ENCODE measurements around the gene TOX3. TPM values are rescaled to one million over a fixed set of nuclear protein-coding genes. Genes with fewer than 3 reads are reported as not detected.

Gene TOX3
- total and polyA plus RNA-seq, 2 experiments from 2014 or later: 9.8 to 15.6 TPM

DNA sequence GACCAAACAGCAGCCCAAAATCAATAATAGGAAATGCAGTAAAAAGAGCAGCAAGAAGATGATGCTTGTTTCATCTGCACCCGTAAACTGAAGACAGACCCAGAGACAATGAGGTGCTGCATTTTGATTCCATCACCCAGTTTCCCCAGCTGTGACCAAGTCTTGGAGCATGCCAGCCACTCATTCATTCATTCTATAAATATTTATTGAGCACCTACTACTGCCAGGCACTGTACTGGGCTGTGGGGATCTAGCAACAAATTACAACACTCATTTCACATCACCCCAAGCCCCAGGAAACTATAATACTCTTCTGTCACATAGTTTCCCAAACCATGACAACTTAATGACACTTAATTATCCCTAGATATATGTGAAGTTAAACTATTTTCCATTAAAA is 79.2 kb downstream of the TOX3 start (continued):
- TF ChIP-seq, protein P1, sequence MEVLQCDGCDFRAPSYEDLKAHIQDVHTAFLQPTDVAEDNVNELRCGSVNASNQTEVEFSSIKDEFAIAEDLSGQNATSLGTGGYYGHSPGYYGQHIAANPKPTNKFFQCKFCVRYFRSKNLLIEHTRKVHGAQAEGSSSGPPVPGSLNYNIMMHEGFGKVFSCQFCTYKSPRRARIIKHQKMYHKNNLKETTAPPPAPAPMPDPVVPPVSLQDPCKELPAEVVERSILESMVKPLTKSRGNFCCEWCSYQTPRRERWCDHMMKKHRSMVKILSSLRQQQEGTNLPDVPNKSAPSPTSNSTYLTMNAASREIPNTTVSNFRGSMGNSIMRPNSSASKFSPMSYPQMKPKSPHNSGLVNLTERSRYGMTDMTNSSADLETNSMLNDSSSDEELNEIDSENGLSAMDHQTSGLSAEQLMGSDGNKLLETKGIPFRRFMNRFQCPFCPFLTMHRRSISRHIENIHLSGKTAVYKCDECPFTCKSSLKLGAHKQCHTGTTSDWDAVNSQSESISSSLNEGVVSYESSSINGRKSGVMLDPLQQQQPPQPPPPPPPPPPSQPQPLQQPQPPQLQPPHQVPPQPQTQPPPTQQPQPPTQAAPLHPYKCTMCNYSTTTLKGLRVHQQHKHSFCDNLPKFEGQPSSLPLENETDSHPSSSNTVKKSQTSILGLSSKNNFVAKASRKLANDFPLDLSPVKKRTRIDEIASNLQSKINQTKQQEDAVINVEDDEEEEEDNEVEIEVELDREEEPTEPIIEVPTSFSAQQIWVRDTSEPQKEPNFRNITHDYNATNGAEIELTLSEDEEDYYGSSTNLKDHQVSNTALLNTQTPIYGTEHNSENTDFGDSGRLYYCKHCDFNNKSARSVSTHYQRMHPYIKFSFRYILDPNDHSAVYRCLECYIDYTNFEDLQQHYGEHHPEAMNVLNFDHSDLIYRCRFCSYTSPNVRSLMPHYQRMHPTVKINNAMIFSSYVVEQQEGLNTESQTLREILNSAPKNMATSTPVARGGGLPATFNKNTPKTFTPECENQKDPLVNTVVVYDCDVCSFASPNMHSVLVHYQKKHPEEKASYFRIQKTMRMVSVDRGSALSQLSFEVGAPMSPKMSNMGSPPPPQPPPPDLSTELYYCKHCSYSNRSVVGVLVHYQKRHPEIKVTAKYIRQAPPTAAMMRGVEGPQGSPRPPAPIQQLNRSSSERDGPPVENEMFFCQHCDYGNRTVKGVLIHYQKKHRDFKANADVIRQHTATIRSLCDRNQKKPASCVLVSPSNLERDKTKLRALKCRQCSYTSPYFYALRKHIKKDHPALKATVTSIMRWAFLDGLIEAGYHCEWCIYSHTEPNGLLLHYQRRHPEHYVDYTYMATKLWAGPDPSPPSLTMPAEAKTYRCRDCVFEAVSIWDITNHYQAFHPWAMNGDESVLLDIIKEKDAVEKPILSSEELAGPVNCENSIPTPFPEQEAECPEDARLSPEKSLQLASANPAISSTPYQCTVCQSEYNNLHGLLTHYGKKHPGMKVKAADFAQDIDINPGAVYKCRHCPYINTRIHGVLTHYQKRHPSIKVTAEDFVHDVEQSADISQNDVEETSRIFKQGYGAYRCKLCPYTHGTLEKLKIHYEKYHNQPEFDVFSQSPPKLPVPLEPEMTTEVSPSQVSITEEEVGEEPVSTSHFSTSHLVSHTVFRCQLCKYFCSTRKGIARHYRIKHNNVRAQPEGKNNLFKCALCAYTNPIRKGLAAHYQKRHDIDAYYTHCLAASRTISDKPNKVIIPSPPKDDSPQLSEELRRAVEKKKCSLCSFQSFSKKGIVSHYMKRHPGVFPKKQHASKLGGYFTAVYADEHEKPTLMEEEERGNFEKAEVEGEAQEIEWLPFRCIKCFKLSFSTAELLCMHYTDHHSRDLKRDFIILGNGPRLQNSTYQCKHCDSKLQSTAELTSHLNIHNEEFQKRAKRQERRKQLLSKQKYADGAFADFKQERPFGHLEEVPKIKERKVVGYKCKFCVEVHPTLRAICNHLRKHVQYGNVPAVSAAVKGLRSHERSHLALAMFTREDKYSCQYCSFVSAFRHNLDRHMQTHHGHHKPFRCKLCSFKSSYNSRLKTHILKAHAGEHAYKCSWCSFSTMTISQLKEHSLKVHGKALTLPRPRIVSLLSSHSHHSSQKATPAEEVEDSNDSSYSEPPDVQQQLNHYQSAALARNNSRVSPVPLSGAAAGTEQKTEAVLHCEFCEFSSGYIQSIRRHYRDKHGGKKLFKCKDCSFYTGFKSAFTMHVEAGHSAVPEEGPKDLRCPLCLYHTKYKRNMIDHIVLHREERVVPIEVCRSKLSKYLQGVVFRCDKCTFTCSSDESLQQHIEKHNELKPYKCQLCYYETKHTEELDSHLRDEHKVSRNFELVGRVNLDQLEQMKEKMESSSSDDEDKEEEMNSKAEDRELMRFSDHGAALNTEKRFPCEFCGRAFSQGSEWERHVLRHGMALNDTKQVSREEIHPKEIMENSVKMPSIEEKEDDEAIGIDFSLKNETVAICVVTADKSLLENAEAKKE (CRISPR knock-in tag; IDR thresholded peaks at IDR 0.05): no peak
- TF ChIP-seq ZNF331 (CRISPR knock-in tag; IDR thresholded peaks at IDR 0.05; ENCODE audit: low read depth): no peak
- TF ChIP-seq, protein P2, sequence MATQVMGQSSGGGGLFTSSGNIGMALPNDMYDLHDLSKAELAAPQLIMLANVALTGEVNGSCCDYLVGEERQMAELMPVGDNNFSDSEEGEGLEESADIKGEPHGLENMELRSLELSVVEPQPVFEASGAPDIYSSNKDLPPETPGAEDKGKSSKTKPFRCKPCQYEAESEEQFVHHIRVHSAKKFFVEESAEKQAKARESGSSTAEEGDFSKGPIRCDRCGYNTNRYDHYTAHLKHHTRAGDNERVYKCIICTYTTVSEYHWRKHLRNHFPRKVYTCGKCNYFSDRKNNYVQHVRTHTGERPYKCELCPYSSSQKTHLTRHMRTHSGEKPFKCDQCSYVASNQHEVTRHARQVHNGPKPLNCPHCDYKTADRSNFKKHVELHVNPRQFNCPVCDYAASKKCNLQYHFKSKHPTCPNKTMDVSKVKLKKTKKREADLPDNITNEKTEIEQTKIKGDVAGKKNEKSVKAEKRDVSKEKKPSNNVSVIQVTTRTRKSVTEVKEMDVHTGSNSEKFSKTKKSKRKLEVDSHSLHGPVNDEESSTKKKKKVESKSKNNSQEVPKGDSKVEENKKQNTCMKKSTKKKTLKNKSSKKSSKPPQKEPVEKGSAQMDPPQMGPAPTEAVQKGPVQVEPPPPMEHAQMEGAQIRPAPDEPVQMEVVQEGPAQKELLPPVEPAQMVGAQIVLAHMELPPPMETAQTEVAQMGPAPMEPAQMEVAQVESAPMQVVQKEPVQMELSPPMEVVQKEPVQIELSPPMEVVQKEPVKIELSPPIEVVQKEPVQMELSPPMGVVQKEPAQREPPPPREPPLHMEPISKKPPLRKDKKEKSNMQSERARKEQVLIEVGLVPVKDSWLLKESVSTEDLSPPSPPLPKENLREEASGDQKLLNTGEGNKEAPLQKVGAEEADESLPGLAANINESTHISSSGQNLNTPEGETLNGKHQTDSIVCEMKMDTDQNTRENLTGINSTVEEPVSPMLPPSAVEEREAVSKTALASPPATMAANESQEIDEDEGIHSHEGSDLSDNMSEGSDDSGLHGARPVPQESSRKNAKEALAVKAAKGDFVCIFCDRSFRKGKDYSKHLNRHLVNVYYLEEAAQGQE (IDR thresholded peaks at IDR 0.05; ENCODE audit: unreplicated experiment): no peak

DNA sequence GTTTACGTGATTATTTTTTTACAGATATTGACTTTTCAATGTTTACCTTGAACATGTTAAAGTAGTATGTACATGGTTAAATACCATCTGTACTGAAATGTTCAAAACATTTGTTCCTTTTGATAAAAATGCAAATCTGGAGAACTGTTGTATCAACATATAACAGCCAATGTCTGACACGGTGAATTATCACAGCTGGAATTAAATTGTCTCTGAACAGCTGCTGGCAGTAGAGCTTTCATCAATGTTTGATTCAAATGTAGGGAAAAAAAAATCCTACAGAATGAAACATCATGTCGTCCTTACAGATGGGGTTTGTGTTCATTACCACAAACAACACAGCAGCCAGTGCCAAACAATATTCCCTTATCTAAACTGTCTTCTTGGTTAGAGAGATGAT is 79.9 kb downstream of the TOX3 start:
- no peak for ATAC-seq
- no peak overlapping the region for H3K4me2 ChIP-seq
- Mint-ChIP-seq H3K9me3 (no peaks in the 10 kb centered on the region), H3K36me3 (ENCODE audit: low read depth) (peaks cover 12% of the 10 kb centered on the region), H3K27ac (peak overlapping the region; percentile 20; the same call in 1 of the 2 replicates), H3K4me3 (no peak overlapping the region), H3K4me1 (peaks cover 57% of the 10 kb centered on the region), H3K27me3 (ENCODE audit: insufficient read depth, low read depth, poor library complexity) (no peaks in the 10 kb centered on the region)
- no peaks in the 10 kb centered on the region for H3K36me3 ChIP-seq (ENCODE audit: insufficient read depth)
- H2AFZ ChIP-seq: no peak overlapping the region
- H3K9me2 ChIP-seq (ENCODE audit: insufficient read depth): no peaks in the 10 kb centered on the region
- H3K79me2 ChIP-seq (replicated peaks; ENCODE audit: insufficient read depth): peaks cover 12% of the 10 kb centered on the region; the same call in 1 of the 2 replicates
- H3K27ac ChIP-seq (ENCODE audit: low read depth): no peak overlapping the region
- H3K27me3 ChIP-seq (ENCODE audit: insufficient read depth): no peaks in the 10 kb centered on the region
- no peaks in the 10 kb centered on the region for H3F3A ChIP-seq (replicated peaks; ENCODE audit: low read depth)
- no peak overlapping the region for H3K4me3 ChIP-seq
- peaks cover 60% of the 10 kb centered on the region for H3K4me1 ChIP-seq (ENCODE audit: insufficient read depth)
- no peaks in the 10 kb centered on the region for H4K20me1 ChIP-seq (replicated peaks; ENCODE audit: insufficient read depth)
- DNase-seq (ENCODE audit: low spot score): no peak
- no peak for TF ChIP-seq CREB1 (CRISPR knock-in tag; IDR thresholded peaks at IDR 0.05; ENCODE audit: low read depth)
- TF ChIP-seq, protein P3, sequence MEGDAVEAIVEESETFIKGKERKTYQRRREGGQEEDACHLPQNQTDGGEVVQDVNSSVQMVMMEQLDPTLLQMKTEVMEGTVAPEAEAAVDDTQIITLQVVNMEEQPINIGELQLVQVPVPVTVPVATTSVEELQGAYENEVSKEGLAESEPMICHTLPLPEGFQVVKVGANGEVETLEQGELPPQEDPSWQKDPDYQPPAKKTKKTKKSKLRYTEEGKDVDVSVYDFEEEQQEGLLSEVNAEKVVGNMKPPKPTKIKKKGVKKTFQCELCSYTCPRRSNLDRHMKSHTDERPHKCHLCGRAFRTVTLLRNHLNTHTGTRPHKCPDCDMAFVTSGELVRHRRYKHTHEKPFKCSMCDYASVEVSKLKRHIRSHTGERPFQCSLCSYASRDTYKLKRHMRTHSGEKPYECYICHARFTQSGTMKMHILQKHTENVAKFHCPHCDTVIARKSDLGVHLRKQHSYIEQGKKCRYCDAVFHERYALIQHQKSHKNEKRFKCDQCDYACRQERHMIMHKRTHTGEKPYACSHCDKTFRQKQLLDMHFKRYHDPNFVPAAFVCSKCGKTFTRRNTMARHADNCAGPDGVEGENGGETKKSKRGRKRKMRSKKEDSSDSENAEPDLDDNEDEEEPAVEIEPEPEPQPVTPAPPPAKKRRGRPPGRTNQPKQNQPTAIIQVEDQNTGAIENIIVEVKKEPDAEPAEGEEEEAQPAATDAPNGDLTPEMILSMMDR (conservative IDR thresholded peaks at IDR 0.05; ENCODE audit: low read depth in 2 of 2): no peak
- TF ChIP-seq, protein P2 (IDR thresholded peaks at IDR 0.05; ENCODE audit: unreplicated experiment): no peak
- no peak for TF ChIP-seq POLR2AphosphoS5 (IDR thresholded peaks at IDR 0.05; ENCODE audit: low read depth)
- TF ChIP-seq ZNF331 (CRISPR knock-in tag; IDR thresholded peaks at IDR 0.05; ENCODE audit: low read depth): no peak
- no peak for TF ChIP-seq EZH2phosphoT487 (IDR thresholded peaks at IDR 0.05; ENCODE audit: unreplicated experiment)
- TF ChIP-seq ZNF114 (CRISPR knock-in tag; IDR thresholded peaks at IDR 0.05): no peak
- TF ChIP-seq EZH2 (IDR thresholded peaks at IDR 0.05; ENCODE audit: low read depth, unreplicated experiment): no peak
